ENCODE measurements around the gene PRSS12. TPM values are rescaled to one million over a fixed set of nuclear protein-coding genes. Genes with fewer than 3 reads are reported as not detected.

PRSS12 gene
- polyA plus RNA-seq, 1 experiment: 108 TPM

GRCh38 chr4:118327554-118328241, 25.1 kb downstream of the PRSS12 start:
- ChIA-PET CTCF (interaction anchor here (0.7 to 1.2 kb wide), 3 partner anchors 13 to 70 kb away, joined by 3 to 9 read pairs (median 3); no protein-coding TSS in a partner anchor), POLR2A (interaction anchor here (0.6 to 1.3 kb wide), 3 partner anchors 11 to 138 kb away, joined by 3 to 4 read pairs (median 3); partner anchors contain the start of gene PRSS12)
- Histone ChIP-seq H3K27me3 (ENCODE audit: control insufficient read depth, insufficient read depth, low read length) (no peaks in the 10 kb centered on the region), H3K4me3 (ENCODE audit: low read depth, low read length) (no peak overlapping the region), H3K36me3 (ENCODE audit: control insufficient read depth, insufficient read depth, low read length) (no peaks in the 10 kb centered on the region; the same call in 1 of the 2 replicates)
- TF ChIP-seq, protein P1, sequence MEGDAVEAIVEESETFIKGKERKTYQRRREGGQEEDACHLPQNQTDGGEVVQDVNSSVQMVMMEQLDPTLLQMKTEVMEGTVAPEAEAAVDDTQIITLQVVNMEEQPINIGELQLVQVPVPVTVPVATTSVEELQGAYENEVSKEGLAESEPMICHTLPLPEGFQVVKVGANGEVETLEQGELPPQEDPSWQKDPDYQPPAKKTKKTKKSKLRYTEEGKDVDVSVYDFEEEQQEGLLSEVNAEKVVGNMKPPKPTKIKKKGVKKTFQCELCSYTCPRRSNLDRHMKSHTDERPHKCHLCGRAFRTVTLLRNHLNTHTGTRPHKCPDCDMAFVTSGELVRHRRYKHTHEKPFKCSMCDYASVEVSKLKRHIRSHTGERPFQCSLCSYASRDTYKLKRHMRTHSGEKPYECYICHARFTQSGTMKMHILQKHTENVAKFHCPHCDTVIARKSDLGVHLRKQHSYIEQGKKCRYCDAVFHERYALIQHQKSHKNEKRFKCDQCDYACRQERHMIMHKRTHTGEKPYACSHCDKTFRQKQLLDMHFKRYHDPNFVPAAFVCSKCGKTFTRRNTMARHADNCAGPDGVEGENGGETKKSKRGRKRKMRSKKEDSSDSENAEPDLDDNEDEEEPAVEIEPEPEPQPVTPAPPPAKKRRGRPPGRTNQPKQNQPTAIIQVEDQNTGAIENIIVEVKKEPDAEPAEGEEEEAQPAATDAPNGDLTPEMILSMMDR (IDR thresholded peaks at IDR 0.05; ENCODE audit: insufficient read depth, low read depth, low read length): no peak
- DNase-seq (ENCODE audit: low read depth): peak; percentile 98

GRCh38 chr4:118326585-118326984, 26.2 kb downstream of the PRSS12 start:
- CTCF ChIA-PET: interaction anchor here (0.7 kb wide), 2 partner anchors 97 to 916 kb away, joined by 3 to 4 read pairs; no protein-coding TSS in a partner anchor
- no peaks in the 10 kb centered on the region for H3K27me3 ChIP-seq (ENCODE audit: control insufficient read depth, insufficient read depth, low read length)
- TF ChIP-seq, protein P1 (IDR thresholded peaks at IDR 0.05; ENCODE audit: insufficient read depth, low read depth, low read length): no peak
- no peaks in the 10 kb centered on the region; the same call in 1 of the 2 replicates for H3K36me3 ChIP-seq (ENCODE audit: control insufficient read depth, insufficient read depth, low read length)
- POLR2A ChIA-PET: no interaction called here
- no peak for DNase-seq (ENCODE audit: low read depth)
- H3K4me3 ChIP-seq (ENCODE audit: low read depth, low read length): no peak overlapping the region

GRCh38 chr4:118325431-118325830, 27.4 kb downstream of the PRSS12 start:
- POLR2A ChIA-PET: no interaction called here
- H3K4me3 ChIP-seq (ENCODE audit: low read depth, low read length): no peak overlapping the region
- CTCF ChIA-PET: interaction anchor here (0.6 to 1.1 kb wide), 3 partner anchors 28 to 71 kb away, joined by 3 to 4 read pairs (median 4); partner anchors contain the start of gene PRSS12
- H3K27me3 ChIP-seq (ENCODE audit: control insufficient read depth, insufficient read depth, low read length): no peaks in the 10 kb centered on the region
- DNase-seq (ENCODE audit: low read depth): no peak
- TF ChIP-seq, protein P1 (IDR thresholded peaks at IDR 0.05; ENCODE audit: insufficient read depth, low read depth, low read length): no peak
- no peaks in the 10 kb centered on the region; the same call in 1 of the 2 replicates for H3K36me3 ChIP-seq (ENCODE audit: control insufficient read depth, insufficient read depth, low read length)

DNA sequence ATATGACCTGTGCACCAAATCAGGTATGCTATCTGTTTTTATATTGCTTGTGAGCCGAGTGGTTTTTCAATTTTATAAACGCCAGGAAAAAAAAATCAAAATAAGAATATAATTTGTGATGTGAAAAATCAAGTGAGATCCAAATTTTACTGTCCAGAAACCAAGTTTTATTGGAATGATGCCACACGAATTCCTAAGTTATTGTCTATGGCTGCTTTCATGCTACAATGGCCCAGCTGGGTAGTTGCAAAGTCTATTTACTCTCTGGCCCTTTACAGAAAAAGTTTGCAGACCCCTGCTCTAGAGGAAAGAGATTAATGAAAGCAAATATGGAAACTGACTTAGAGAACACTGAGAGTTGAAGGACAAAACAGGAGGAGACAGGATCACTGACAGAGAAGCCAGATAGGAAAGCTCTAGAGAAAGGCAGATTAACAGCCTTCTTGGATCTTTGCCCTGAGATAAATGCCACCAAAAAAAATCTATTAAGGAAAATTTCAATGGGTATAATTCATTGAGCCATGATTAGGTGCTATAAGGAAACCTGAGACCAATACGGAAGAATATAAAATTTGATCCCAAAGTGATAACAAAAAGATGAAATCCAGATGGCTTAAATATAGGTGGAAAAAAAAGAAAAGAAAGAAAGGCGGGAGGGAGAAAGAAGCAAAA, 29.8 kb downstream of the PRSS12 start:
- POLR2A ChIA-PET: no interaction called here
- TF ChIP-seq, protein P1 (IDR thresholded peaks at IDR 0.05; ENCODE audit: insufficient read depth, low read depth, low read length): no peak
- H3K36me3 ChIP-seq (ENCODE audit: control insufficient read depth, insufficient read depth, low read length): peaks cover 2% of the 10 kb centered on the region; the same call in 1 of the 2 replicates
- CTCF ChIA-PET: interaction anchor here (0.8 kb wide), 1 partner anchor 91 kb away, joined by 3 read pairs; no protein-coding TSS in a partner anchor
- H3K27me3 ChIP-seq (ENCODE audit: control insufficient read depth, insufficient read depth, low read length): no peaks in the 10 kb centered on the region
- DNase-seq (ENCODE audit: low read depth): no peak
- H3K4me3 ChIP-seq (ENCODE audit: low read depth, low read length): no peak overlapping the region

DNA sequence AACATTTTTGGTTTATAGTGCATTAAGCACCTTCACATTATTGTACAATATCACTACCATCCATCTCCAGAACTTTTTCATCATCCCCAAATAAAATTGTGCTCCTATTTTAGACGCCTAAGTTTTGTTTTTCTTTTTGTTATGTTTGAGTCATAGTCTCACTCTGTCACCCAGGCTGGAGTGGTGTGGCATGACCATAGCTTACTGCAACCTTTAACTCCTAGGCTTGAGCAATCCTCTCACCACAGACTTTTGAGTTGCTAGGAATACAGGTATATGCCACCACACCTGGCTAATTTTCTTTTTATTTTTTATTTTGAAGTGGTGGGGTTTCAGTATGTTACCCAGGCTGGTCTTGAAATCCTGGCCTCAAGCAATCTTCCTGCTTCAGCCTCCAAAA, 33.9 kb downstream of the PRSS12 start:
- no peak for DNase-seq (ENCODE audit: low read depth)
- Histone ChIP-seq H3K4me3 (ENCODE audit: low read depth, low read length) (no peak overlapping the region), H3K27me3 (ENCODE audit: control insufficient read depth, insufficient read depth, low read length) (no peaks in the 10 kb centered on the region), H3K36me3 (ENCODE audit: control insufficient read depth, insufficient read depth, low read length) (peaks cover 3% of the 10 kb centered on the region)
- CTCF ChIA-PET: no interaction called here
- POLR2A ChIA-PET: no interaction called here
- TF ChIP-seq, protein P1 (IDR thresholded peaks at IDR 0.05; ENCODE audit: insufficient read depth, low read depth, low read length): no peak
